ENCODE data around the gene PPP2R5C.
A peak's percentile ranks its signal among the peaks of the same experiment; 100 is the strongest.

Gene PPP2R5C

GRCh38 chr14:101950100-101950499 is 188.6 kb downstream of the PPP2R5C start:
- DNase-seq (ENCODE audit: low read depth) = no peak

GRCh38 chr14:101950516-101951215 is 189.2 kb downstream of the PPP2R5C start:
- DNase-seq (ENCODE audit: low read depth) = no peak

- DNase-seq (ENCODE audit: low read depth) = no peak
These were observed 191.6 kb downstream of the PPP2R5C start for GRCh38 chr14:101953151-101953550.

- DNase-seq (ENCODE audit: low read depth) = no peak
These were observed 193.0 kb downstream of the PPP2R5C start for GRCh38 chr14:101954501-101954900.

DNA sequence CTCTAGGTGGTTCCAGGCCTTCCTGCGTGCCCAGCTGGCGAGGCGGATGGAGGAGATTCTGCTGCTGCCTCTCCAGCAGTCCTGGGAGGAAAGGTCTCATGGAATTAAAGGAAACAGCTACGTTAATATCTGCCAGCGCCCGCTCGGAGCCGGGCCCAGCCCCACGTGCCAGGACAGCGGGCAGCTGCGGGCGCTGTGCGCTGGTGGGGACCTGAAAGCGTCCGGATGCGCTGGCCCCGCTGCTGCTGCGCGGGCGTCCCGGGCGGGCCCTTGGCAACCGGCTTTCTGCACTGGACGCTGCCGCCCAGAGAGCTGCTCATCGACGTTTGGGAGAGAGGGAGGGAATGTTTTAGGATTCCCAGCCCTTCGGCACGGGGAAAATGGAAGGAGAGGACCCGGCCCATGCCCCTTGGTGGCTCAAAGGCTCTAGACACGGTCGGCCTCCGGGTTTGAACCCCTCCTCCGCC is 194.2 kb downstream of the PPP2R5C start:
- no peak for DNase-seq (ENCODE audit: low read depth)

DNA sequence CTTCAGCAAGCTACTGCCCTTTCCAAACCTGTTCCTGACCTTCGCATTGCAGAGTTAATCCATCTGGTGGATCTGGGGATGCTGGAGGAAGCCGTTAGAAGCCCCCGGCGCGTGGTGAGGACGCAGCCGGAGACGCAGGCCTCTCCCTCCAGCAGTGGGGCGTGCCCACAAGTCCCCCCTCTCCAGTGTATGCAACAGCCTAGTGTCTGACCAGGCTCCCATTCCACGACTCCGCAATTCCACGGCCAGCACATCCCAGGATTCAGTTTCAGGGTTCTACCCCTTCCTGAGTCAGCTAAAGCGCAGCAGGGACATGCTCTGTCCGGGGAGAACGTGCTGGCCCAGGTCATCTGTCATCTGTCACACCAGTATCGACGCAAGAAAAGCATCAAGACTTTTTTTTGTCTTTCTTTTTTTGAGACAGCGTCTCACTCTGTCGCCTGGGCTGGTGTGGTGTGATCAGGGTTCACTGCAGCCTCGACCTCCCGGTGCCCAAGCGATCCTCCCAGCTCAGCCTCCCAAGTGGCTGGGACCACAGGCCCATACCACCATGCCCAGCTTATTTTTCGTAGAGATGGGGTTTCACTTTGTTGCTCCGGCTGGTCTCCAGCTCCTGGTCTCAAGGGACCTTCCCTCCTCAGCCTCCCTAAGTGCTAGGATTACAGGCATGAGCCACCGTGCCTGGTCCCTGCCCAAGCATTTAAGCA is 194.8 kb downstream of the PPP2R5C start:
- no peak for DNase-seq (ENCODE audit: low read depth)

DNA sequence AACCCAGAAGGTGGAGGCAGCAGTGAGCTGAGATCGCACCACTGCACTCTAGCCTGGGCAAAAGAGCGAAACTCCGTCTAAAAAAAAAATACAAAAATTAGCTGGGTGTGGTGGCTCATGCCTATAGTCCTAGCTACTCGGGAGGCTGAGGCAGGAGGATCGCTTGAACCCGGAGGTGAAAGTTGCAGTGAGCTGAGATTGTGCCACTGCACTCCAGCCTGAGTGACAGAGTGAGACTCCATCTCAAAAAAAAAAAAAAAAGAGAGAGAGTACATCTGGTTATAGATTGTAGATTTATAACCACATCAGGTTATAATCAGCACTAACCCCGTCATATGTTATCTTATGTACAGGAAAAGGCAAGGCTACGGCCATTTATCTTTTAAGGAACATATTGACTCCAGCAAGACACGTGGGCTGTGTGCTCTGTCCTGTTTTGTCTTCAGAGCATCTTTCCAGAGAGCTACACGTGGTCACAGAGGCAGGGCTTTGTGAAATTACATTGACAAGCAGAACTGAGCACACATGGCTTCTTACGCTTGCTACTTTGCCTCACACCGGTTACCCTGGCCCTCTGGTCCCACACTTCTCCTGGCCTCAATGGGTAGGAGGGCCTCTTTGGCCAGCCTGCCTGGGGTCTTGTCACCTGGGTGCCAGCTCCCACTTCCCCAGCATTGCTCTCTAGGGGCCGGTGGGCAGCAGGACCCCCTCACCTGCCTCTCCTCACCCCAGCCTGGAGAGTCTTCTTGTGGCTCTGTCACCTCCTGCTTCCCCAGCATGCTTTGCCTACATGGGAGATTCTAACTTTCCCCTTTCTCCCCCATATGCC is 196.1 kb downstream of the PPP2R5C start:
- no peak for DNase-seq (ENCODE audit: low read depth)

GRCh38 chr14:101958418-101959180 is 197.1 kb downstream of the PPP2R5C start:
- no peak for DNase-seq (ENCODE audit: low read depth)

DNA sequence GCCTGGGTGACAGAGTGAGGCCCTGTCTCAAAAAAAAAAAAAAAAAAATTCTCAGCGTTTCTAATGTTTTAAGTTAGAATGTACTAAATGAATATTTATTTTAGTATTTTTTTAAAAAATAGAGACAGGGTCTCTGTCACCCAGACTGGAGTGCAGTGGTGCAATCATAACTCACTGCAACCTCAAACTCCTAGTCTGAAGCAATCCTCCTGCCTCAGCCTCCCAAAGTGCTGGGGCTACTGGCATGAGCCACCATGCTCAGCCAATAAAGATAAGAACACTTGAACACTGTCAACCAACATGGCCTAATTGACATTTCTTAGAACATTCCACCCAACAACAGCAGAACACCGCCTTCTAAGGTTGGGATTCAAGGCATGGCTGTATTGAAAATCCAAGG is 197.8 kb downstream of the PPP2R5C start:
- DNase-seq (ENCODE audit: low read depth) = no peak

- DNase-seq (ENCODE audit: low read depth) = peak; percentile 18
These were observed 198.7 kb downstream of the PPP2R5C start for GRCh38 chr14:101960225-101960624.

DNA sequence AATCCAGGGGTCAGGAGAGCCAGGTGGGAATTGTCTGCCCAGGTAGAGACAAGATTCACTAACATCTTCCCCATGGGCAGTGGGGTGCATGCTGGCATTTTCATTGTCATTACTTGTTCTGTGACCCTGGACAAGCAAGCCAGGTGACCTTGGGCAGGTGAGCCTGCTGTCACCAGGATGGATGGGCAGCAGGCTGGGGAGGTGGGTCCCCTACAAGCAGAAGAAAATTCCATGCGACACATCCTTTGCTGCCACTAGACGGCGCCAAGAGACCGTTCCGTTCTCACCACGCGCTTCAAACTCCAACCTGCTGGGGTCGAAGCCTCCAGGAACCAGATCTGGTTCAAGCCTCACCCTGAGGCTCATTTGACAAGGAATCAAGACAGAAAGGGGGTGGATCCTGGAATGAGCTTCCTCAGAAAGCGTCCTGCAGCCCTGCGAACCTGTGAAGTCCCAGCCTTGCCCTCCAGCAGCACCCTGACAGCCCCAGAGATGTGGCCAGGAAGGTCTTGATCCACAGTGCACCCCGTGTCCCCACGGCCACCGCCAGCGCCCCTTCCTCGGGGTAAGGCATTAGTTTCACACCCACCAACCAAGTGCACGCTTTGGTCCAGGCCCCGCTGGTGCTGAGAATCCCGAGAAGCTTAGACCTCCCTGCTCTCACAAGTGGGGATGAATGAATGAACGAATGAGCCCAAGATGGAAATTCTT is 199.7 kb downstream of the PPP2R5C start:
- peak; percentile 67 for DNase-seq (ENCODE audit: low read depth)

DNA sequence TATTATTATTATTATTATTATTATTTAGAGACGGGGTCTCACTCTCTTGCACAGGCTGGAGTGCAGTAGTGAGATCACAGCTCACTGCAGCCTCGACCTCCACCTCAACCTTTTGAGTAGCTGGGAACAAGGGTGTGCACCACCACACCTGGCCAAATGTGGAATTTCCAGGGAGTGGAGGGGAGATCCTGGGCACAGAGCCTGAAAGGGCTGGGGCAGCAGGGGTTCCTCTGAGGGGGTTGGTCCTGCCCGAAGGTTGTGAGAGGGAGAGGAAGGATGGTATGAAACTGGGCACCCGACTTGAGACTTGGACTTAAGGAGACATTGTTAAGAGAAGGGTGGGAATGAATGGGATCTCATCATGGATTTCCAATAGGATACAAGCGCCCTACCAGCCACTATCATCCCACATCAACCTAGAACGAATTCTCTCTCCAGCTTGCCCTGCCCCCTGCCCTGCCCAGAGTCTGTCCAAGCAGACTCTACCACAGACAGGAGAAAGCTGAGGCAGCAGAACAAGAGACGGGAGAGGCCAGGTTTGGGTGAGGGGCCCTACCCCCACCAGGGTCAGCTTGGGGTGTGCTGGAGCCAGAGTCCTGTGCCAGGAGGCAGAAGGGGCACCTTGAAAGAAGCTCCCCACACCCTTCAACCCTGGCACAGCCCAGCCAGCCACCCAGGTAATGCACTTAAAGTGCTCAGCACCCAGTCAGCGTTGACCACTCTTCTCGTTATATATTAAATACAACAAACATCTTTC is 200.4 kb downstream of the PPP2R5C start:
- DNase-seq (ENCODE audit: low read depth) = no peak

- DNase-seq (ENCODE audit: low read depth) = no peak
These were observed 201.0 kb downstream of the PPP2R5C start for GRCh38 chr14:101962503-101962874.

- DNase-seq (ENCODE audit: low read depth) = no peak
These were observed 201.5 kb downstream of the PPP2R5C start for GRCh38 chr14:101963052-101963451.

- no peak for DNase-seq (ENCODE audit: low read depth)
These were observed 202.3 kb downstream of the PPP2R5C start for GRCh38 chr14:101963656-101964296.

DNA sequence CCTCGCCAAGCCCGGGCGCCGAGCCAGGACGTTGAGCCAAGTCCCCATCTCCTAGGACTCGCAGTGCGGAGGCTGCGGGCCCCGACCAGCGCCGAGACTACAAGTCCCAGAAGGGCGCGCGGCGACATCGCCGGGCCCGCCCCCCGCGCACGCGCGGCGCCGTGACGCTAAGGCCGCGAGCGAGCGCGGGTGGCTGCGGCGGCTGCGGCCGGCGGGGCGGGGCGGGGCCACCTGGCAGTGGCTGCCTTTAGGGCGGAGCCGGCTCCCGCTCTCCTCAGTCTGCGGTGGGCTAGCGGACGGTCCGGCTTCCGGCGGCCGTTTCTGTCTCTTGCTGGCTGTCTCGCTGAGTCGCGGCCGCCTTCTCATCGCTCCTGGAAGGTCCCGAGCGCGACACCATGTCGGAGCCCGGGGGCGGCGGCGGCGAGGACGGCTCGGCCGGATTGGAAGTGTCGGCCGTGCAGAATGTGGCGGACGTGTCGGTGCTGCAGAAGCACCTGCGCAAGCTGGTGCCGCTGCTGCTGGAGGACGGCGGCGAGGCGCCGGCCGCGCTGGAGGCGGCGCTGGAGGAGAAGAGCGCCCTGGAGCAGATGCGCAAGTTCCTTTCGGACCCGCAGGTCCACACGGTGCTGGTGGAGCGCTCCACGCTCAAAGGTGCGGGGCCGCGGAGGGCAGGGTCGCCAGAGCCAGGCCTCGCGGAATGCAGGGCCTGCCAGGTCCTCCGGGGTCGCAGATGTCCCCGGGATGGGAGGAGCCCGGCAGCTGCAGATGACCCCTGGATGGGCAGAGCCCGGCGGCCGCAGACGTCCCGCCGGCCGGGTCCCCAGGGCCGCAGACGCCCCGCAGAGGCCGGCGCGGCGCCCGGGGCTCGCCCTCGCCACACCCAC is 203.0 kb downstream of the PPP2R5C start, which contains the start of gene DYNC1H1:
DYNC1H1 (plus strand) TSS at position 277 of the 884 bp plus-strand sequence; CDS start at position 396, 119 bp downstream.
- peak; percentile 91 for DNase-seq (ENCODE audit: low read depth)

DNA sequence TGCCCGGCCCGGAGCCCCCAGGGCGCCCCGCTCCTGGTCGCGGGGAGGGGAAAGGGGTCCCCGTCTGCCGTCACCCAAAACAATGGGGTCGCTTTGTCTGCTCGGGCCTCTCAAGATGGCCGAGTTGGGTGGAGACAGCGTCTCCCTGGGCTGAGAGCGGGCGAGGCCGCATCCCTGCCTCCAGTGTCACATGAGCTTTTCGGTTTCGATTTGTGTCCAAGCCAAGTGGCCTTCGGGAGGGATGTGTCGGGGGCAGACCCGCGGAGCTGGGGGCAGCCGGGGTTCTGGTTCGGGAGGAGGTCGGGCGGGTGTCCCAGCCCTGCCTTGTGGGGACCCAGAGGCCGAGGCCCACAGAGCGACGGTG is 203.7 kb downstream of the PPP2R5C start:
- DNase-seq (ENCODE audit: low read depth) = peak; percentile 53

DNA sequence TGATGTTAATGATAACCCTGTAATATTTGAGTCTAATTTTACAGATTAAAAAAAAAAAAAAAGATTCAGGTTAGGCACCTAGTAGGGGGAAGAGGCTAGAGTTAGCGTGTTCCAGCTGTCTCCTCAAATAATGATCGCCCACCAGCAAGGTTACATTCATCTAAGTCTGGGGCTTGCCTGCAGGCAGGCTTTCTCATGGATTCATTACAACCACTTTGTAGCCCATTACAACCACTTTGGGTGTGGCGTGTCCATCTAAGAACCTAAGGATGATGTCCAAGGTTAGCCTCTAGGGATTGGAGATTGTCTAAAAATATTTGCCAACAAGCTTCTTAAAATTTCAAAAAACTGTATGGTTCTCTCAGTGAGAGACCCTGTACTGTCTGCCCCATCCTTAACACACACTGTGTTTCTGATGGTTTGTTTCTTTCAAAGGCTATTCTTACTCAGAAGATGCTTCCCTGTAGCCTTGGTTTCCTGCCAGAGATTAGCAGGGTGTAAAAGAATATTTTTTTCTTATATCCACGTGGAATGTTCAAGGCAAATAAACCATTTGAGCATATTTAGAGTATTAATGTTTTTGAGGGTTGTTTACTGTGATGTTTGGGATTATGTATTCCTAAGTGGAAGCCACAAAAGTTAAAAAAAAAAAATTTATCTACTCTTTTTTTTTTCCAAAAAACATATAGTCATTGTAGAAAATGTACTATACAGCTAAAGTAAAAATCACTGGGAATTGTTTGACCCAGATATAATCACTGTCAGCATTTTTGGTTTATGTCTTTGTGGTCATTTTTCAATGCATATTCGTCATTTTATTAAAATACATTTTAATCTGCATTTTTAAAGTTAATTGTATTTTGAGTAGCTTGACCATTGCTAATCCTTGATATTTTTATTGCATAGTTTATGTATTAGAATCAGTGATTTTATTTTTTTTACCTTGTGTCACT is 204.5 kb downstream of the PPP2R5C start:
- DNase-seq (ENCODE audit: low read depth) = no peak
